Muscle layer of colon (tissue), 2 donors: ENCODE results near the gene KRT27.

Experiments used
- H3K27ac ChIP-seq: one replicate; pipeline ENCODE4 v1.7.0; 2013; ENCODE audit warnings: low read depth, mild to moderate bottlenecking, low read length, moderate library complexity
- H3K27me3 ChIP-seq, 2 donors: one replicate each; pipeline ENCODE4 v1.7.0; 2013; ENCODE audit warnings: low read length in 2 of 2, mild to moderate bottlenecking in 2 of 2; ENCODE audit not compliant: insufficient read depth in 2 of 2, control insufficient read depth in 1 of 2
- H3K36me3 ChIP-seq: one replicate; pipeline ENCODE4 v1.7.0; 2013; ENCODE audit warnings: mild to moderate bottlenecking, low read length; ENCODE audit not compliant: insufficient read depth
- H3K4me1 ChIP-seq: one replicate; pipeline ENCODE4 v1.7.0; 2013; ENCODE audit warnings: mild to moderate bottlenecking, low read length; ENCODE audit not compliant: insufficient read depth
- H3K4me3 ChIP-seq, 2 donors: one replicate each; pipeline ENCODE4 v1.7.0; 2013; ENCODE audit warnings: low read length in 2 of 2, low read depth in 1 of 2, mild to moderate bottlenecking in 1 of 2, moderate library complexity in 1 of 2
- H3K9ac ChIP-seq: one replicate; pipeline ENCODE4 v1.7.0; 2013; ENCODE audit warnings: low read length
- H3K9me3 ChIP-seq: one replicate; pipeline ENCODE4 v1.7.0; 2013; ENCODE audit warnings: mild to moderate bottlenecking, low read length
- donor health status: abdominal sarcoma.
- donor health status: Adenocarcinoma of cecum.

KRT27 gene

DNA sequence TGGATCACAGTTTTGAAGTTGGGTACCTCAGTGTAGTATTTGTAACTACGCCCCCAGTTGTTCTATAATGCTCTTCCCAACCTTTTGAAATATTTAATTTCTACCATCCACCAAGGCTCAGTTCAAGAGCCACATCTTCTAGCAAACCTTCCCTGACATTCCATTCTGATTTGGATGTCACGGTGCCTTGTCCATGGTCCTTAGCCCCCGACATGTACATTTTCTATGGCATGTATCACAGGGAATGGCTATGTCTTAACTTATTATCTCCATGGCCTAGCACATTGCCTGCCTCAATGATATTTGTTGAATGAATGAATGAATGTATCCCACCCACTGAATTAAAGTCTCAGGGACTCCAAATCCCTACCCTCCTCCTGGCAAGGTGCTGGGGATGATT, 23.8 kb upstream of the KRT27 start:
- H3K27me3 ChIP-seq, result peaks cover 0 to 5% of the 10 kb centered on the region in 2 donors
- no peaks in the 10 kb centered on the region for H3K9me3 ChIP-seq
- no peak overlapping the region for H3K4me3 ChIP-seq
- H3K9ac ChIP-seq, result no peak overlapping the region
- H3K36me3 ChIP-seq, result no peaks in the 10 kb centered on the region
- H3K27ac ChIP-seq, result no peak overlapping the region
- no peaks in the 10 kb centered on the region for H3K4me1 ChIP-seq

DNA sequence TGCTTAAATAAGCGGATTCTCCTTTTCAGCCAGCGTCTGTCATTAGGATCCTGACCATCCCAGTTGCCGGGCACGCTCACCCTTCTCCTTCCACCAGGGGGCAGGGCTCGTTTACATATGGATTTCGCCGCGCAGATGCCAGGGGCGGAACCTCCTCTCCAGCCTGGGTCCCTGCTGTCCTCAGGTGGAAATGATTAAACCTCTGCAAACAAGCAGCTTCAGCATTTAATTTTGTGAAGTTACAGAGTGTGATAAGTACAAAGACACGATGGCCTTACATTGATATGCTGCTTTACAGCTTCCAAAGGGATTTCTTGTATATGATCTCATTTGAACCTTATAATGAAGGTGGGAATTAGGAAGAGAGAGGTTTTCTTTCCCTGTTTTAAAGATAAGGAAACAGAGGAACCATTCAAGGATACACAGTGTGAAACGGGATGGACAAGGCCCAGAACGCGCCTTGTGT, 21.3 kb upstream of the KRT27 start:
- no peak overlapping the region for H3K4me3 ChIP-seq
- H3K27ac ChIP-seq, result no peak overlapping the region
- peaks cover 4 to 7% of the 10 kb centered on the region in 2 donors for H3K27me3 ChIP-seq
- H3K4me1 ChIP-seq, result no peaks in the 10 kb centered on the region
- no peaks in the 10 kb centered on the region for H3K9me3 ChIP-seq
- no peak overlapping the region for H3K9ac ChIP-seq
- H3K36me3 ChIP-seq, result no peaks in the 10 kb centered on the region

DNA sequence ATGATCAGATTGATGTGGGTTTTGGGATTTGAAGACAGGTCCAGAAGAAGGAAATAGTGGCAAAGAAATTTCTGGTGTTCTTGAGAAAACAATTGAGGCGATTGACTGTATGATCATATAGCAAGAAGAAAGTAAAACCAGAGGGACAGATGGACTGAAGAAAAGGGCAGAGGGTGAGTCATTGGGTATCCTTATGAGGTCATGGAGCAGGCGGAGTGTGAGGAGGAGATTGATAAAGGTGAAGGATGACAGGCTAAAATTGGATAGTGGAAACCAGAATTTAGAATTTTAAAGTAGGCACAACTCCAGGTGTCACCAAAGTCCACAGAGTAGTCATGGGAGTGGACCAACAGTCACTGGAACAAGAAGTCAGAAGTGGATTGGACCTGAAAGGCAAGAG, 18.8 kb upstream of the KRT27 start:
- Histone ChIP-seq H3K27me3 (peaks cover 4 to 11% of the 10 kb centered on the region in 2 donors), H3K27ac (no peak overlapping the region), H3K36me3 (no peaks in the 10 kb centered on the region), H3K9ac (no peak overlapping the region), H3K4me1 (no peaks in the 10 kb centered on the region), H3K4me3 (no peak overlapping the region), H3K9me3 (no peaks in the 10 kb centered on the region)

DNA sequence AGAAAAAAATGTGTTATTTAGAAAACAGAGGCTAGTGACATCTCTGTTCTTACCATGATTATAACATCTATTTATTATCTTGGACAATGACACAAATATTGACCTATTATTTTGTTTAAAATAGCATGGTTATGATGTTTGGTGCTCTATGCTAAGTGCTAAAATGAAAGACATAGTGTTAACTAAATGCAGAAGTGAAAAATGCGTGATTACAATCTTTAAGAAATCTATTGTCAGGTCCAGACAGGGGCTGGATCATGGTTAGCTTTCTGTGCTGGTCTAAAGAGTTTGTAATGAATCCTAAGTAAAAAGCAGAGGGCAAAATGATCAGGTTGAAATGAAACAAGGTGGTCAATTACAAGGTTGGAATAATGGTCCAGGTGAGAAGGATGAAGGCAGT, 18.0 kb upstream of the KRT27 start:
- Histone ChIP-seq H3K36me3 (no peaks in the 10 kb centered on the region), H3K4me3 (no peak overlapping the region), H3K27me3 (peaks cover 4 to 11% of the 10 kb centered on the region in 2 donors), H3K27ac (no peak overlapping the region), H3K9ac (no peak overlapping the region), H3K4me1 (no peaks in the 10 kb centered on the region), H3K9me3 (no peaks in the 10 kb centered on the region)

DNA sequence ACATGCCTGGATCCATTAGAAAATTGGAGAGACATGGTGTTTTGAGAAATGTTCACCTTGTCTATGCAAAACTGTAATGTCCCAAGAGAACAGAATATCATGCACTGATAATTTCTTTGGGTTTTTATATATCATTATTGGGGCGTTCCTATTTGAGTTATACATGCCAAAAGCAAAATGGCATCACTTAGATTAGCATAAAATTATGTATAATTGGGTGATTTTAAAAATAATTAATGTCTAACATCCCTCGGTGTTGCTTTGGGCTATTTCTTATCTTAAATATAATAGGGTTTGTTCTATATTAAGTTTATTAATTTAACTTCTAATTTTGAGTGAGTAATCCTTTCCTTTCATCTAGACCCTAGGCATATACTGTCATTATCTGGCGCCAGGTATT, 17.5 kb upstream of the KRT27 start, which contains the start of gene KRT28:
Gene KRT28 (minus strand): TSS at position 101 of the 400 bp plus-strand sequence. CDS start 66 bp downstream, at position 35.
- Histone ChIP-seq H3K27me3 (peaks cover 4 to 11% of the 10 kb centered on the region in 2 donors), H3K4me3 (no peak within 1 kb of the TSS), H3K9me3 (no peaks in the 10 kb centered on the region), H3K9ac (no peak within 1 kb of the TSS), H3K36me3 (no peaks in the 10 kb centered on the region), H3K4me1 (no peaks in the 10 kb centered on the region), H3K27ac (no peak within 1 kb of the TSS)

DNA sequence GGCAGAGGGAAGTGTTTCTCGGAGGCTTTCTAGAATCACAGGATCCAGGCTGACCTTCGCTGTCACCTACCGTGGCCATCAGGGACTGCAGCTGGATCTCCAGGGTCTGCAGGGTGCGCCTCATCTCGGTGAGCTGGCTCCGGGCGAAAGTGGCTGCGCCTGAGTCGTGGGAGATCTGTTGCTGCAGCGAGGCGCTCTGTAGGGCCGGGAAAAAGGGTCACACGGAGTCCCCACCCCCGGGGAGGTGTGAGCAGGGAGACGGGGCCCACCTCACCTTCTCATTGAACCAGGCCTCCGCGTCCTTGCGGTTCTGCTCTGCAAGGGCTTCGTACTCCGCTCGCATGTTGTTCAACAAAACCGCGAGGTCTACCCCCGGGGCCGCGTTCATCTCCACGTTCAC, 14.5 kb upstream of the KRT27 start:
- H3K27me3 ChIP-seq, result peaks cover 1 to 11% of the 10 kb centered on the region in 2 donors
- no peaks in the 10 kb centered on the region for H3K4me1 ChIP-seq
- no peak overlapping the region for H3K9ac ChIP-seq
- no peak overlapping the region for H3K4me3 ChIP-seq
- H3K27ac ChIP-seq, result no peak overlapping the region
- H3K9me3 ChIP-seq, result no peaks in the 10 kb centered on the region
- H3K36me3 ChIP-seq, result no peaks in the 10 kb centered on the region

DNA sequence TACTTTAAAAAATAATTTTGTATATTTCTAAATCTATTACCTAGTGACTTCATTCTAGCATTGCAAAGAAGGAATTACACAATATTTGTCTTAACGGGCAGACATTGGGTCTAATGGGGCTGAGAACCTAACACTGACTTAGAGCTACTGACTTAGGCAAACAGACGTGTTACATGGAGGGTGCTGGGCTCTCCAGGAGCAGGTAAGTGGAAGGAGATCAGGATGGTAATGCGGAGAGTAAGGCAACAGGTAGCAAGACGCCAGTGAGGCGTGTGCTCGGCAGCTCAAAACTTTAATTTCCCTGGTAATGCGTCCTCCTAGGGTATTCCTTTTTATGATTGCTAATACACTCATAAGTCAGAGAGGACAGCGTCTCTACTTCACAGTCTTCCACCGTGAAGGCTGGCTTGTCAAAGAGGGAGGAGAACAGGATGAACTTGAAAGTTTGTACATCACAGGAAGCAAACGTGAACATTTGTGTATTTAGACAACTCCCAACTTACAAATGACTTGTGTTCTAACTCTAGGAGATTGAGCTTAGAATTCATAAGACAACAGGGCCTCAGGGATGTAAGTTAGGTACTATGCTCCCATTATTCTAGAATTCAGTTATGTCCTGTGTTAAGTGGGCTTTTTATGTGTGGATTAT, 12.8 kb upstream of the KRT27 start:
- Histone ChIP-seq H3K27me3 (peaks cover 0 to 11% of the 10 kb centered on the region in 2 donors), H3K9me3 (no peaks in the 10 kb centered on the region)

DNA sequence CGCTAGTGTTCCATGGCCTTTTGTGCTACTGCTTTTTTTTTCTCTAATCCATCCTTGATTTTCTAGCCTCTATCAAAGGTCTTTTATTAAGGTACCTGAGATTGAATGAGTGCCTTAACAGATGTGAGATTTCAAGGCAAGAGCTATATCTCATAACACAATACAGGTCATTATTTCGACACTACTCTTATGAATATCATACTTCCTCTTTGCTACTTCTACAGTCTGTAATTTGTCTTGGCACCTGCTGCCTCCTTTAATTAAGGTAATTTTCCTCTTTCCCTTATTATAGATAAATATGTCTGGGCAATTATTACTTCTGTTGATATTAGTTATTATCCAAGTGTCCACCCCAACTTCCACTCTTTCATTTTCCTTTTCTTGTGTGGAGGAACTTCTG, 12.1 kb upstream of the KRT27 start:
- Histone ChIP-seq H3K27ac (no peak overlapping the region), H3K36me3 (no peaks in the 10 kb centered on the region), H3K27me3 (peaks cover 0 to 6% of the 10 kb centered on the region in 2 donors)

More for the DNA sequence above, 12.8 kb upstream of the KRT27 start:
- H3K36me3 ChIP-seq, result no peaks in the 10 kb centered on the region
- peaks cover 3% of the 10 kb centered on the region for H3K4me1 ChIP-seq
- H3K27ac ChIP-seq, result no peak overlapping the region
- no peak overlapping the region for H3K9ac ChIP-seq
- H3K4me3 ChIP-seq, result no peak overlapping the region

DNA sequence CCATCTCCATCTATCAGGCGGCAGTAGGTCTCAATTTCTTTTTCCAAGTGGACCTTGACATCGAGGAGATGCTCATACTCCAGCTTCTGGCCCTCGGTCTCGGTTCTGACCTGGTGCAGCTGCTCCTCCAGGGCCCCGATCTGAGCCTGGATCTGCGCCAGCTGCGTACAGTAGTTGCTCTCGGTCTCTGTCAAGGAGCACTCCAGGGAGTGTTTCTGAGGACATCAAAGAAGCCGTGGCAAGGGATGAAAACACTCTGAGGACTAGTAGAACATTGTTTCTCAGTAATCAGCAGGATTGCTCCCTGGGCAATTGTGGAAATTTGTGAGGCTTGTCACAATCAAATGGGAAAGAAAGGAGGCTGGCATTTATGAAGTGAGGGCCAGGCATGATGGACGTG, 11.5 kb upstream of the KRT27 start:
- Histone ChIP-seq H3K36me3 (no peaks in the 10 kb centered on the region), H3K27ac (no peak overlapping the region), H3K9me3 (no peaks in the 10 kb centered on the region), H3K4me1 (peaks cover 3% of the 10 kb centered on the region), H3K4me3 (no peak overlapping the region), H3K9ac (no peak overlapping the region), H3K27me3 (peaks cover 0 to 4% of the 10 kb centered on the region in 2 donors)

More for the DNA sequence above, 12.1 kb upstream of the KRT27 start:
- H3K4me1 ChIP-seq, result peaks cover 3% of the 10 kb centered on the region
- H3K4me3 ChIP-seq, result no peak overlapping the region
- H3K9me3 ChIP-seq, result no peaks in the 10 kb centered on the region
- no peak overlapping the region for H3K9ac ChIP-seq

DNA sequence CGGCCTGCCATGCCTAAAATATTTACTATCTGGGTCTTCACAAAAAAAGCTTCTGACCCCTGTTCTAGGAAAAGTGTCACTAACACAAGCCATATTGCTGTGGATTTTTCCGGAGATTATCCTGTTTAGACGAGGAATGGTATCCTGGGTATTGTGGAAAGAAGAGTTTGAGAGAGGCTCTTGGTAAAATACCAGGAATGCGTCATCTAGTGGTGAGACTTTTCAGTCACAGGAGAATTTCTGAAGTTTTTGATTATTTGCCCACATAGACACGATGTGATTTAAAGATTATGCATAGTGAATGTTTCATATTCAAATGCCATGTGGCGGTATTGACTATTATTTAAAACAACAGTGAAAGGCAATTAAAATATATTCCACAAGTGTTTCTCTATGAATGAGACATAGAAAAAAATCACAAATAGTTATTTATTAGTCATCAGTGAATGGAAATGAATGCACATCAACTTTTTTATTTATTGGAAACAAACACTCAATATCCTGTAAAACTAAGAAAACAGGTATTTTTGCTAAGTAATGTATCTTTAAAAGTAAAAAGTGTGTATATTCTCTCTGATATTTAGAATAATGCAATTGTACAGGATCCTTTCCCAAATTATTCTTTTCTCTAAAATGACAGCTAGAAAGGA, 9.6 kb upstream of the KRT27 start:
- H3K36me3 ChIP-seq, result no peaks in the 10 kb centered on the region
- H3K9ac ChIP-seq, result no peak overlapping the region
- H3K4me3 ChIP-seq, result no peak overlapping the region
- no peaks in the 10 kb centered on the region for H3K27me3 ChIP-seq
- H3K9me3 ChIP-seq, result no peaks in the 10 kb centered on the region
- H3K27ac ChIP-seq, result no peak overlapping the region
- peaks cover 3% of the 10 kb centered on the region for H3K4me1 ChIP-seq

DNA sequence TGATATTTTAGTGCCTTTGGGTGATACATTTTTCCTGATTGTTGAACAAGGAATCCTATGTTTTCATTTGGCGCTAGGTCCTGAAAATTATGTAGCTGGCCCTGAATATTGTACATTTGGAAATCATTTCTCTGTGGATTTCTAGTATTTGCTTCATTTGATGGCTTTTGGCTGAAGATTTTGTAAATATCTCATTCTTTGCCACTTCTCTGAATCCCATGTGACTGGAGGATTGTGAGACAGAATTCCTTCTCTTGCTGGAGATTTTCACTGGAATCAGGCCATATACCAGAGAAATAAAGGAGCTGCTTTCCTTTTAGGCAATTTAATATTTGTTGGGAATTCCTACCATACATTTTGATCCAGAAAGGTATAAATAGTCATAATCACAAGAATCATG, 8.8 kb upstream of the KRT27 start:
- Histone ChIP-seq H3K36me3 (no peaks in the 10 kb centered on the region), H3K4me1 (peaks cover 3% of the 10 kb centered on the region), H3K9ac (no peak overlapping the region), H3K27me3 (no peaks in the 10 kb centered on the region), H3K9me3 (no peaks in the 10 kb centered on the region), H3K27ac (no peak overlapping the region), H3K4me3 (no peak overlapping the region)
